RPMI7951 (cell line): ENCODE measurements around the gene CACNA1S. TPM values are rescaled to one million over a fixed set of nuclear protein-coding genes. Genes with fewer than 3 reads are reported as not detected.

Experiments
- DNase-seq: peaks from one replicate; pipeline ENCODE4 v3.0.0-alpha.2; 2012; ENCODE audit warnings: low read depth
- total RNA-seq: library from RNA; depleted of rRNA; stranded (reverse); fragments of >200 nt; shearing (Covaris generic); gene quantifications from 2 replicates; pipeline ENCODE4 v1.2.3, GENCODE V29; 2014

Gene CACNA1S
- total RNA-seq, 1 experiment from 2014 or later = not detected

GRCh38 chr1:201140235-201140940 lies 28.2 kb upstream of the CACNA1S start:
- DNase-seq = no peak

GRCh38 chr1:201139756-201140155 lies 27.5 kb upstream of the CACNA1S start:
- no peak for DNase-seq

DNA sequence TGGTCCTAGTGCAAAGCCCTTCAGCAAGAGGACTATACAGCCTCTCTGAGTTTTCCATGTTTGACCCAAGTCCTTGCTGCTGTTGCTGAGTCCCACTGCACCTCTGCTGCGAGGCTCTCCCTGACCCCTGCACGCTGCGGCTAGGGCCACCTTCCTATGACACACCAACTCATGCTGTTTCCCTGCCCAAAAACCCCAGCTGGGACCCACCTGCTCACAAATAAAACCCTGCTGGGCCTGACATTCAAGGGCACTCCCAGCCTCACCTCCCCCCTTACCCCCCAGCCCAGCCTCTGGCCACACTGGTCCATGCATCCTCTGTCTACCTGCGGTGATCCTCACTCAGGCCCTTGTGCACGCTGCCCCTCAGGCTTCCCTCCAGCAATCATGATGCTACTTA lies 27.1 kb upstream of the CACNA1S start:
- DNase-seq = no peak

DNA sequence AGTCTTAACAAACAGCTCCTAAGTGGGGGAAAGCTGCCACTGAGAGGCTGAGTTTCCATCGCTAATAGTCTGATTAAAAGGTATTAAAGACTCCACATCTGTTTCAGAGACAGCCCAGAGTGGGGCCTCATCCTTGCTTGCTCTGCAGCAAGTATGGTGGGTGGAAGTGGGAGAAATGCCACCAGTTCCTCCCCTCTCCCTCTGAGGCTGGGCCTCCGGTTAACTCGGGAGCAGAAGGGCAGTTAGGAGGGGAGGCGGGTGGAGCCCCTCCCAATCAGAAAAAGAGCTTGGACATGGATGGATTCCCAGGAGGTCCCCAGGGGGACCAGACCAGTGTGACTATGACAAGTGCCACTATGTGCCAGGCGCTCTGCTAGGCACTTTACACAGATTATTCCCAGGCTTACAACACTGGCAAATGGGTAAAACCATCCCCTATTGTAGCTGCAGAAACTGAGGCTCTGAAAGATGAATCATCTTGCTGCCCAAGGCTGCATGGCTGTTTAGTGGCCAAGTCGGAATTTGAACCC lies 26.1 kb upstream of the CACNA1S start:
- no peak for DNase-seq

DNA sequence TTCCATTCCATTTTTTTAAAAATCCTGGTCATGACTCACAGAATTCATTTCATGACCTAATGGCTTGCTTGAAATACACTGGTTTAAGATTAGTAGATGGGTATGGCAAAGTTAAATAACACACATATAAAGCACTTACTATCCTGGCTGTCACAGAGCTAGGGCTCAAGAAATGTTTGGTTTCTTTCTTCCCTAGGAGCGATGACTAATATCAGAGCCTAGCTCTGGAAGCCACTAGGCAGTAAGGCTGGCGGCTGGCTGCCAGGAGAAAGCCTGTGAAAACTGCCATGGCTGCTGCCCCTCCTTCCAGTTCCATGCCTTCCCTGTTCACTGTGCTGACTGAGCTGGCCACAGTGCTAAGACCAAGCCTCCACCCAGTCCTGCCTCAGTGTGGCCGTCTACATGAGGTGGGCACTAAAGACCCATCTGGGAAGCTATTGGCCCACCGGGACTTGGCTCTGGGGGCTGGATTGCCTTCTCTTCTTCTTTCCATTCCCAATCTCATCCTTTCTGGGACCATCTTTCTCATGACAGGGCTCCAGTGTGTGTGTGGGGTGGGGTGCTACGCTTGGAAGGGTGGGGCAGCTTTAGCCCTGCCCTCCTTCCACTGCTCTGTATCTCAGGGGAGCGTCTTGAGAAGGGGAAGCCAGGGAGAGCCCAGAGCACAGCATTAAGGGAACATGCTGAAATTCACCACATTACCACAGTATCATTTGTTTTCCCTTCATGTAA lies 25.5 kb upstream of the CACNA1S start:
- DNase-seq = peak; percentile 90

DNA sequence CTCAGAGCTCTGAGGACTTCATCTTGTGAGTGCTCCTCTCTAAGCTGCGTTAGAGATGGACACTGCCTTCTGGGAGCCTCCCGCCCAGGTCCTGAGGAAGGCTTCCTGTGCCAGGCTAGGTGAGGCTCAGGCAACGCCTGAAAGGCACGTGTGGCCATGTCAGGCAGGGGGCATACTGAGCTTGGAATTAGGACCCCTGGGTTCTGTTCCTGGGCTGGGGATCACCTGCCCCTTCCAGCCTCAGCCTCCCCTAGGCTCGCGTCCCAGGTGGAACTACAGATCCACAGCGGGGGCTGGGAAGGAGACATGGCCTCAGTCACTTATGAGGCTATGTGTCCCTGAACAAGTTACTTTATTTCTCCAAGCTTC lies 24.8 kb upstream of the CACNA1S start:
- DNase-seq = no peak

DNA sequence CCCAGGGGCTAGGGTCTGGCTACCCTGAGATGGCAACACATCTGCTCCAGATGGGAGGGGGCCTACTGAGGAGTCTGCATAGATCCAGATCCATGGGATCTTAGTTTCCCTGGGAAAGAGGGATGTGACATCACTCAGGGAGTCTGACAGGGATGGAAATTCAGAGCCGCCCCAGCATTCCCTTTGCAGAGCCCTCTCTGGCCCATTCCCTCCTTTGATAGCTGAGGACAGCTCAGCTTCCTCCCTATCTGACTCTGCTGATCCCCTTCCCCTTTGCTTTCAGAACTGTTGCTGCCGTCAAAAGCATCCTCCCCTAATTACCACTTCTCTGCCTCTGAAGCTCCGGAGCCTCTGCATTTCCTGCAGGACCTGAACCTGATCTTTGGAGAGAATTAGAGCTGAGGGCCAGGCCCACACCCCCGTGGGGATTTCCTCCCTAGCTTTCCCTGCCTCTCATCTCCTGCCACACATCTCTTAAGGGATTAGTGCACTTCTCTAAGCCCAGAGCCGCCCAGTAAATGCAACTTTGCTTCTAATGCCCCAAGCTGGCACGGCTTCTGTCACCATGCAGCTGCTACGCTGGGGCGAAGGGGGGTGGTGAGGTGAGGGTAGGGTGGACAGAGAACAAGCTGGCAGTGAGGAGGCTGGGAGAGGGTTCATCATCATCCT lies 24.3 kb upstream of the CACNA1S start:
- no peak for DNase-seq

- no peak for DNase-seq
Observed at GRCh38 chr1:201134405-201134804, 22.2 kb upstream of the CACNA1S start.

DNA sequence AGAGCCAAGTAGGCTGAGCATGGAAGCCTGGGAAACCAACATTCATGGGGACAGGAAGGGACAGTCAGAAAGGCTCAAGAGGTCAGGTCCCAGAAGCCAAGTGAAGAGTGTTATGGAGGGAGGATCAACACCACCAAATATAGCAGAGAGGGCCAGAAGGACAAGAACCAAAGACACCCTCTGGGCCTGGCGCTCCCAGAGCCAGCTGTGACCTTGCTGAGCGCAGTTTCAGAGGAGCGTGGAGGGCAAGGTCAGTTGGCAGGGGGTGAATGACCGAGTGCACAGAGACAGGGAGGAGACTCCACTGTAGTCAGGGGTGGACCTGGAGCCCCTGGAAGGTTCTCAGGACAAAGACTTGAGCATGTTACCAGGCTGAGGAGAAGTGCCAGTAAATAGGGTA lies 19.2 kb upstream of the CACNA1S start:
- DNase-seq = no peak

DNA sequence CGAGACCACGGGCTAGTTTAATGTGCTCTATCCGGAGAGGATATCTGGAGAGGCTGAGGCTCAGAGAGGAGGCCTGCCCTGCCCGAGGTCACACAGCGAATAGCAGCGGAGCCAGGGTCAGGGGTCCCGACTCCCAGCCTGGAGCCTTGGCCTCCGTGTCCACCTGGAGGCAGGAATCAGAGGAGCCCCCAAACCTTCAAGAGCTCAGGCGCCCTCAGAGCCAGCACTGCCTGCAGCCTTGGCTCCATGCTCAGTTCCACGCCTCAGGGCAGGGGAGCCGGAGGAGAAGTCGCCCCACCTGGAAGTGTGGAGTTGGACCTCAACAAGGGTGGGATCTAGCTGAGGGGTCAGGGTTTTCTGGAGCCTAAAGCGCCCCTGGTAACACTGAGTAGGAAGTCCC lies 16.7 kb upstream of the CACNA1S start:
- DNase-seq = no peak

DNA sequence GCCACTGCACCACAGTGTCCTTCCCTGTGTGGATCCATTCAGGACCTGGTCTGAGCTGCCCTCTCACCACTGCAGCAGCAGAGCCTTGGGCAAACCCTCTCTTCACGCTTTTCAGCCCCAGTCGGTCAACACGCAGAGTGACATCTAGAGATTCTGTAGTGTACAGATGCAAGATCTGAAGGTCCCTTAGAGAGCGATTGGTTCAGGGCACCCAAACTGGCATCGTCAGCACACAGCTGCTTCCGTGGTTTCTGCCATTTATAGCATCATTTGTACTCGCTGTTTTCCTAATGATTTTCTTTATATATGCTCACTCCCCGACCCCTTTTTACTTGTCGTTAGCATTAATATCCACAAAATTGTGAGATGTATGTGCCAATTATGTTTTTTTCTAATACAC lies 16.2 kb upstream of the CACNA1S start:
- DNase-seq = no peak

- peak; percentile 80 for DNase-seq
Observed at GRCh38 chr1:201127755-201128455, 15.7 kb upstream of the CACNA1S start.

DNA sequence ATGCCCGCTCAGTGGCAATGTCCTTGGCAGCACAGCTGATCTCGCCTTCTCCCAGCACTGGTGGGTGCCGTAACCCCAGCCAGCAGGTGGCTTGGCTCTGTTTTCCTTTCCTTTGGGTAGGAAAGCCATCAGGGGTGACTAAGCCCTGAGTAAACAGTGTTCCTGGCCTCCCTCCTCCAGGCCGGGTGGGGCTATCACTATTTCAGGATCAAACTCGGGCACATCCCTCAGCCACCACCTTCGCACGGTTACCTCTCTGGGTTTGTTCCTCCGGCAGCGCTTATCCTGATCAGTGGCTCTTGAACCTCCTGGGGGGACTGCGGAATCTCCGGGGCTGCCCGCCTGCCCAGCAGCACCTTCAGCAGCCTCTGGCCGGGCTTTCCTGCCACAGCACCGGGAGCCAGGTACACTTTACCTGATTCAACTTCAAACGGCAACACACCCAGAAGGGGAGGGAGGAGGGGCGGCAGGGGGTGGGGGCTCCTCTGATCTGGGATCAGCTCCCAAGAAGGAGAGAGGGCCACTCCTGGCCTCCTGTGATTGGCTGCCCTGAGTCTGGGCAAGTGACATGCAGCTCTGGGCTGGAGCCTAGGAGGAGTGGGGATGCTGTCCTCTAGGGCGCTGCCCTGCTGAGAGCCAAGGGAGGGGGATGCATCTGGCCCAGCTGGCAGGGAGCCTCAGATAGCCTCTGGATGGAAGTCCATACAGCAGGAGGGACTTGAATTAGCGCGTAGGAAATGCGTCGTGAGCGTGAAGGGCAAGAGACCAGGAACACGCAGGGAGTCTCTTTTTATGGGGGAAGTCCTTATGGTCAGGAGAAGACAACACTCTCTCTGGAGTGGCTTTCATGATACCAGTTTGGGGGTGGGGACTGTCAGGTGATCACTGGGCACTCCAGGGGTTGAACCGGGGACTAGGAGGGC lies 14.9 kb upstream of the CACNA1S start, which contains the start of gene ASCL5:
TSS of gene ASCL5 (minus strand) at position 353 of the 923 bp plus-strand sequence. CDS start 11,812 bp downstream, outside the sequence.
- DNase-seq = peak; percentile 71

DNA sequence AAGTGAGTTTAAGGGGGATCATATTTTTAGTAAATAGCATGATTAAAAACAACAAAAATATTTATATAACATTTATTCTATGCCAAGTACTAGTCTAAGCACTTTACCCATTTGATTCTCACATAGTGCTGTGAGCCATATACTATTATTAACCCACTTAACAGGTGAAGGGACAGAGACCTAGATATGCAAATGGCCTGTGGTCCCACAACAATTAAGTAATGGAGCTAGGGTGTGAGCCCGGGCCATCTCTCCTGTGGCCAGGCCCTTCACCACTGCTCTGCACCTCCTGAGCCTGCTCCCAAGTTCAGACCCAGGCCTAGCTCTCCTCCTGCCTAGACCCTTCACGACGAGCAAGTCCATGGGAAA lies 14.2 kb upstream of the CACNA1S start:
- DNase-seq = no peak

DNA sequence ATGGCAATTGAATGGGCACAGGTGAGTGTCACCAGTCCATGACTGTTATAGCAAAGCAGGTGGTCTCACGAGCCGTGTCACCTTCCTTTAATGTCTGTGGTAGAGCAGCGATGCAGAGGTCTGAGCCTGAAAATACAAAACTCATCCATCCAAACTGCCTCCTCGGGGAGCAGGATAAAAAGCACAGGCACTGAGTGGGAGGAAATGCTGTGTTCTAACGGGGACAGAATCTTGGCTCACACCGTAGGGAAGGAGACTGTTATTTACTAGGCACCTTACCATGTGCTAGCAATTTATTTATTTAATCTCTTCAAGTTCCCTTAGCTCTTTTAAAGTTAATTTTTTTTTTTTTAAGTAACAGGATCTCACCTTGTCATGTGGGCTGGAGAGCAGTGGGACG lies 13.6 kb upstream of the CACNA1S start:
- no peak for DNase-seq

- DNase-seq = no peak
Observed at GRCh38 chr1:201125019-201125418, 12.8 kb upstream of the CACNA1S start.

DNA sequence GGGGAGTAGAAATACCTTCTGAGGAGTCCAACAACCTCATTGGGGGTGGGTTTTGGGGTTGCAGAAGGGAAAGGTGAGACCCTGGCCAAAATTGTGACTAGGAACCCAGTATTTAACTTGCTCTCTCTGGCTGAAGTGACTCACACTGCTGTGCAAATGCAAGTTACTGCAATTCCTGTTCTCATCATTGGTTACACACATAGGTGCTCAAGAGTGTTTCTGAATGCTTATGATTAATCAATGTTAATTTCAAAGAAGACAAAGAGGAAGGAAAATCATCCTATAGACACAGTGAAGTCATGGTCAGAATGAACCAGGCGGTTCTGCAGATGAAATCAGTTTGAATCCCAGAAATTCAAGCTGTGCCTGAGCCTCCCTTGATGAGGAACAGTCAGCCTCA lies 11.6 kb upstream of the CACNA1S start:
- DNase-seq = no peak

GRCh38 chr1:201122321-201122957 lies 10.2 kb upstream of the CACNA1S start:
- no peak for DNase-seq

GRCh38 chr1:201119206-201120197 lies 7.3 kb upstream of the CACNA1S start:
- no peak for DNase-seq
